Neuronal stem cell (in vitro differentiated cells): ENCODE measurements around the gene SLC66A2.

Source experiments
- DNase-seq: peaks from one replicate; pipeline ENCODE4 v3.0.0-alpha.2; 2013; ENCODE audit warnings: low spot score
- H2AFZ ChIP-seq: one replicate; pipeline ENCODE4 v1.6.1; 2013; ENCODE audit warnings: mild to moderate bottlenecking, low read length, inconsistent platforms
- H2AK5ac ChIP-seq: 2 replicates; pipeline ENCODE4 v1.6.1; 2013; ENCODE audit warnings: low read depth, mild to moderate bottlenecking, inconsistent platforms, low read length, moderate library complexity, mixed read lengths
- H2BK120ac ChIP-seq: 2 replicates; pipeline ENCODE4 v1.6.1; 2013; ENCODE audit warnings: low read depth, mild to moderate bottlenecking, inconsistent platforms, low read length, moderate library complexity, mixed read lengths
- H2BK12ac ChIP-seq: one replicate; pipeline ENCODE4 v1.6.1; 2013; ENCODE audit warnings: low read length, inconsistent platforms
- H2BK15ac ChIP-seq: 2 replicates; pipeline ENCODE4 v1.6.1; 2013; ENCODE audit warnings: mild to moderate bottlenecking, low read length, inconsistent platforms, mixed read lengths
- H2BK5ac ChIP-seq: one replicate; pipeline ENCODE4 v1.6.1; 2013; ENCODE audit warnings: inconsistent platforms, mild to moderate bottlenecking, low read length, moderate library complexity
- H3K14ac ChIP-seq: one replicate; pipeline ENCODE4 v1.6.1; 2013; ENCODE audit warnings: low read length, inconsistent platforms
- H3K18ac ChIP-seq: 2 replicates; pipeline ENCODE4 v1.6.1; 2013; ENCODE audit warnings: low read length, inconsistent platforms
- H3K23ac ChIP-seq: 2 replicates; pipeline ENCODE4 v1.6.1; 2013; ENCODE audit warnings: low read depth, mild to moderate bottlenecking, mixed read lengths, low read length, inconsistent platforms; ENCODE audit not compliant: poor library complexity
- H3K27ac ChIP-seq: replicated peaks from 3 replicates; pipeline ENCODE4 v1.5.1; 2013; ENCODE audit warnings: low read length, inconsistent platforms
- H3K27me3 ChIP-seq, 3 experiments: 2 replicates each; pipeline ENCODE4 v1.6.1; 2013; ENCODE audit warnings: low read length in 3 of 3, mild to moderate bottlenecking in 2 of 3, inconsistent platforms in 1 of 3, low read depth in 1 of 3, mixed read lengths in 1 of 3, moderate library complexity in 1 of 3; ENCODE audit not compliant: control insufficient read depth in 3 of 3, insufficient read depth in 3 of 3
- H3K36me3 ChIP-seq, 2 donors: replicated peaks in 1 of 2; 2 replicates each; pipeline ENCODE4 v1.6.1; 2013; ENCODE audit warnings: low read length in 2 of 2; ENCODE audit not compliant: control insufficient read depth in 2 of 2, insufficient read depth in 2 of 2
- H3K4ac ChIP-seq: 2 replicates; pipeline ENCODE4 v1.6.1; 2013; ENCODE audit warnings: inconsistent platforms, mild to moderate bottlenecking, low read length, moderate library complexity
- H3K4me1 ChIP-seq, 2 donors: 1 replicate in 1 of 2; 2 replicates in 1 of 2; pipeline ENCODE4 v1.6.1; 2013; ENCODE audit warnings: low read length in 2 of 2, low read depth in 1 of 2; ENCODE audit not compliant: control insufficient read depth in 2 of 2, insufficient read depth in 1 of 2
- H3K4me2 ChIP-seq: one replicate; pipeline ENCODE4 v1.6.1; 2013; ENCODE audit warnings: mild to moderate bottlenecking, low read length, inconsistent platforms; ENCODE audit not compliant: insufficient read depth, poor library complexity, severe bottlenecking
- H3K4me3 ChIP-seq, 2 donors: 2 replicates each; pipeline ENCODE4 v1.5.1; 2013; ENCODE audit warnings: low read length in 2 of 2, mild to moderate bottlenecking in 2 of 2, inconsistent platforms in 1 of 2, moderate library complexity in 1 of 2
- H3K79me1 ChIP-seq: one replicate; pipeline ENCODE4 v1.6.1; 2013; ENCODE audit warnings: low read depth, mild to moderate bottlenecking, inconsistent platforms, low read length, moderate library complexity
- H3K9ac ChIP-seq: one replicate; pipeline ENCODE4 v1.6.1; 2013; ENCODE audit warnings: mild to moderate bottlenecking, low read depth, low read length, inconsistent platforms; ENCODE audit not compliant: poor library complexity
- H3K9me3 ChIP-seq, 2 donors: replicated peaks in 1 of 2; 2 replicates each; pipeline versions ENCODE3 to v1.6.1; 2013; ENCODE audit warnings: low read length in 2 of 2, mild to moderate bottlenecking in 2 of 2, inconsistent platforms in 1 of 2, low read depth in 1 of 2, mixed read lengths in 1 of 2, moderate library complexity in 1 of 2; ENCODE audit not compliant: control insufficient read depth in 2 of 2, insufficient read depth in 1 of 2
- H4K8ac ChIP-seq: one replicate; pipeline ENCODE4 v1.6.1; 2013; ENCODE audit warnings: low read depth, mild to moderate bottlenecking, inconsistent platforms, low read length, moderate library complexity
- H4K91ac ChIP-seq: one replicate; pipeline ENCODE4 v1.6.1; 2013; ENCODE audit warnings: low read length, low read depth, mild to moderate bottlenecking, inconsistent platforms; ENCODE audit not compliant: poor library complexity
- WGBS, 2 donors: extraction: QIAGEN DNeasy Blood & Tissue Kit; methylation state at CpG; one replicate each; pipeline ENCODE4 v1.1.7; 2013; ENCODE audit warnings: missing lambda C conversion rate in 2 of 2, mixed read lengths in 1 of 2; ENCODE audit not compliant: insufficient read length in 2 of 2, insufficient replicate concordance in 1 of 2; ENCODE audit errors: extremely low coverage in 2 of 2; 5-methylcytosine and 5-hydroxymethylcytosine counted together

Gene SLC66A2

GRCh38 chr18:79862562-79862961, 88.9 kb downstream of the SLC66A2 start:
- no peak overlapping the region for H3K4ac ChIP-seq
- H3K36me3 ChIP-seq = no peaks in the 10 kb centered on the region
- H3K9me3 ChIP-seq = peaks cover 0 to 4% of the 10 kb centered on the region in 2 donors
- H3K27me3 ChIP-seq = no peaks in the 10 kb centered on the region
- no peak overlapping the region for H3K9ac ChIP-seq
- H4K8ac ChIP-seq = no peak overlapping the region
- H3K14ac ChIP-seq = no peak overlapping the region
- no peak overlapping the region for H2BK15ac ChIP-seq
- H2BK5ac ChIP-seq = peak overlapping the region; percentile 12
- H3K4me3 ChIP-seq = no peak overlapping the region
- no peak for DNase-seq
- H3K18ac ChIP-seq = no peak overlapping the region
- no peak overlapping the region for H3K23ac ChIP-seq
- H2BK120ac ChIP-seq = no peak overlapping the region
- no peaks in the 10 kb centered on the region for H3K79me1 ChIP-seq
- H2AFZ ChIP-seq = no peak overlapping the region
- H3K4me1 ChIP-seq = no peaks in the 10 kb centered on the region
- WGBS, 2 donors = no CpG with 5 or more reads among the region's 15 CpGs
- H2BK12ac ChIP-seq = no peak overlapping the region
- no peak overlapping the region for H4K91ac ChIP-seq
- no peak overlapping the region for H3K4me2 ChIP-seq
- H2AK5ac ChIP-seq = no peak overlapping the region
- no peak overlapping the region for H3K27ac ChIP-seq

GRCh38 chr18:79861687-79862086, 89.8 kb downstream of the SLC66A2 start:
- no peaks in the 10 kb centered on the region for H3K36me3 ChIP-seq
- no peak overlapping the region for H3K27ac ChIP-seq
- no peak overlapping the region for H2AK5ac ChIP-seq
- no peak overlapping the region for H3K23ac ChIP-seq
- H2BK12ac ChIP-seq = no peak overlapping the region
- no peak overlapping the region for H3K18ac ChIP-seq
- H4K8ac ChIP-seq = no peak overlapping the region
- H3K9me3 ChIP-seq = peaks cover 0 to 4% of the 10 kb centered on the region in 2 donors
- H2BK5ac ChIP-seq = no peak overlapping the region
- no peaks in the 10 kb centered on the region for H3K27me3 ChIP-seq
- no peak overlapping the region for H3K9ac ChIP-seq
- H3K14ac ChIP-seq = no peak overlapping the region
- no peak overlapping the region for H3K4ac ChIP-seq
- no peak overlapping the region for H2AFZ ChIP-seq
- no peak overlapping the region for H2BK120ac ChIP-seq
- no peak overlapping the region for H4K91ac ChIP-seq
- H2BK15ac ChIP-seq = no peak overlapping the region
- H3K4me3 ChIP-seq = no peak overlapping the region
- DNase-seq = no peak
- H3K4me1 ChIP-seq = peaks cover 0 to 2% of the 10 kb centered on the region in 2 donors
- H3K79me1 ChIP-seq = no peaks in the 10 kb centered on the region
- H3K4me2 ChIP-seq = no peak overlapping the region
- no CpG with 5 or more reads among the region's 2 CpGs for WGBS, 2 donors

- Histone ChIP-seq H2BK12ac (no peak overlapping the region), H3K36me3 (no peaks in the 10 kb centered on the region), H3K79me1 (peaks cover 2% of the 10 kb centered on the region), H3K18ac (no peak overlapping the region), H4K91ac (no peak overlapping the region), H4K8ac (no peak overlapping the region), H3K4me1 (peaks cover 0 to 5% of the 10 kb centered on the region in 2 donors), H3K9me3 (peaks cover 0 to 4% of the 10 kb centered on the region in 2 donors), H3K27me3 (peaks cover 0 to 6% (median 0%) of the 10 kb centered on the region in 3 experiments), H2AK5ac (no peak overlapping the region), H2BK5ac (no peak overlapping the region), H3K9ac (no peak overlapping the region), H3K23ac (no peak overlapping the region), H3K27ac (no peak overlapping the region), H2BK15ac (no peak overlapping the region), H2AFZ (no peak overlapping the region), H3K4ac (no peak overlapping the region), H3K14ac (no peak overlapping the region), H3K4me3 (no peak overlapping the region), H2BK120ac (no peak overlapping the region), H3K4me2 (no peak overlapping the region)
- no CpG with 5 or more reads among the region's 7 CpGs for WGBS, 2 donors
- no peak for DNase-seq
These were observed 92.1 kb downstream of the SLC66A2 start for GRCh38 chr18:79859314-79859713.

GRCh38 chr18:79857082-79857671, 94.3 kb downstream of the SLC66A2 start:
- Histone ChIP-seq H2BK5ac (no peak overlapping the region), H3K27ac (peak overlapping the region; percentile 45), H3K23ac (no peak overlapping the region), H4K91ac (no peak overlapping the region), H2AFZ (no peak overlapping the region), H2BK12ac (no peak overlapping the region), H3K27me3 (peaks cover 0 to 6% (median 0%) of the 10 kb centered on the region in 3 experiments), H3K4ac (no peak overlapping the region), H3K4me2 (no peak overlapping the region), H3K79me1 (peaks cover 2% of the 10 kb centered on the region), H3K14ac (no peak overlapping the region), H3K9ac (no peak overlapping the region), H4K8ac (no peak overlapping the region), H3K4me3 (no peak overlapping the region), H3K9me3 (peaks cover 0 to 1% of the 10 kb centered on the region in 2 donors), H2BK120ac (no peak overlapping the region), H2BK15ac (no peak overlapping the region), H3K18ac (peak overlapping the region; percentile 76), H3K4me1 (peaks cover 0 to 5% of the 10 kb centered on the region in 2 donors), H3K36me3 (no peaks in the 10 kb centered on the region), H2AK5ac (no peak overlapping the region)
- no peak for DNase-seq
- no CpG with 5 or more reads among the region's 14 CpGs for WGBS, 2 donors
